ENCODE measurements around the gene BAG3. TPM values are rescaled to one million over a fixed set of nuclear protein-coding genes. Genes with fewer than 3 reads are reported as not detected.

Gene BAG3
- total and polyA plus RNA-seq, 9 of the 15 experiments (the other 6 are each of a cell fraction or from before 2014, with no cell fraction given): 2.6 to 27.4 (median 7.2) TPM

GRCh38 chr10:119643306-119644204, 7.6 kb upstream of the BAG3 start:
- ATAC-seq (0 out of 3 replicates have a peak, but pooled peaks have one; percentile 36), DNase-seq (ENCODE audit: extremely low read depth in 1 of 4, low spot score in 3 of 4) (no peak), FAIRE-seq (no peak)
- Histone ChIP-seq H3K27ac (ENCODE audit: extremely low read depth, low read depth, low read length) (no peak overlapping the region), H3K9me1 (ENCODE audit: control insufficient read depth, insufficient read depth, low read length) (no peaks in the 10 kb centered on the region), H3K4me2 (ENCODE audit: insufficient read depth, low read length) (no peak overlapping the region), H4K20me1 (replicated peaks; ENCODE audit: control insufficient read depth, insufficient read depth, low read length) (no peaks in the 10 kb centered on the region), H3K27me3 (ENCODE audit: control insufficient read depth in 2 of 2, insufficient read depth in 2 of 2, low read length in 2 of 2) (no peaks in the 10 kb centered on the region), H3K9ac (ENCODE audit: insufficient read depth in 1 of 2, low read depth in 2 of 2, low read length in 2 of 2) (no peak overlapping the region), H2AFZ (ENCODE audit: low read depth, low read length) (no peak overlapping the region), H3K79me2 (ENCODE audit: control insufficient read depth, insufficient read depth, low read length) (no peaks in the 10 kb centered on the region), H3K4me3 (no peak overlapping the region), H3K36me3 (ENCODE audit: control insufficient read depth, insufficient read depth, low read length) (no peaks in the 10 kb centered on the region), H3K9me3 (replicated peaks; ENCODE audit: control insufficient read depth, insufficient read depth, low read depth, low read length) (peaks cover 2% of the 10 kb centered on the region), H3K4me1 (replicated peaks in 1 of 2; ENCODE audit: control insufficient read depth in 2 of 2, insufficient read depth in 2 of 2, low read length in 2 of 2) (no peaks in the 10 kb centered on the region)
- 53% methylated on average over 13 of the region's 15 CpGs for WGBS (ENCODE audit: insufficient coverage, low coverage, missing lambda C conversion rate)
- CTCF ChIA-PET (ENCODE audit: low intra/inter-chr PET ratio): no interaction called here
- BruUV-seq (replicated peaks): no TSS peak
- POLR2A ChIA-PET: interaction anchor here (0.8 kb wide), 1 partner anchor 18 kb away, joined by 3 read pairs; no protein-coding TSS in a partner anchor
- intact Hi-C loops (cut with micrococcal nuclease): no loop called here
- in situ Hi-C loops (cut with MboI): no loop called here
- no peak for TF ChIP-seq TAF7 (tag; IDR thresholded peaks at IDR 0.05)
- no peak for TF ChIP-seq KLF6 (CRISPR knock-in tag; IDR thresholded peaks at IDR 0.05; ENCODE audit: borderline replicate concordance)
- no peak for TF ChIP-seq ZBTB8A (IDR thresholded peaks at IDR 0.05; ENCODE audit: partially characterized antibody)
- no peak for TF ChIP-seq BCOR (IDR thresholded peaks at IDR 0.05)
- TF ChIP-seq CREB3L1 (IDR thresholded peaks at IDR 0.05; ENCODE audit: borderline replicate concordance, low read depth): no peak
- no peak for TF ChIP-seq MECOM (CRISPR knock-in tag; IDR thresholded peaks at IDR 0.05)
- no peak for TF ChIP-seq NR0B1 (IDR thresholded peaks at IDR 0.05; ENCODE audit: partially characterized antibody)
- no peak for TF ChIP-seq ZBTB34 (CRISPR knock-in tag; IDR thresholded peaks at IDR 0.05)
- TF ChIP-seq FOXM1 (IDR thresholded peaks at IDR 0.05; ENCODE audit: low read depth): no peak
- no peak for TF ChIP-seq FOXM1 (CRISPR knock-in tag; IDR thresholded peaks at IDR 0.05; ENCODE audit: low read depth)
- TF ChIP-seq KDM5B (IDR thresholded peaks at IDR 0.05; ENCODE audit: insufficient replicate concordance, low read depth, low read length): no peak
- no peak for TF ChIP-seq MTA2 (IDR thresholded peaks at IDR 0.05; ENCODE audit: low read depth)
- no peak for TF ChIP-seq ZNF655 (CRISPR knock-in tag; IDR thresholded peaks at IDR 0.05)
- no peak for TF ChIP-seq ARID3B (CRISPR knock-in tag; IDR thresholded peaks at IDR 0.05; ENCODE audit: borderline replicate concordance)
- TF ChIP-seq ZFPM2 (CRISPR knock-in tag; IDR thresholded peaks at IDR 0.05): no peak
